Astrocyte (in vitro differentiated cells and primary cell): ENCODE results near the gene MTCH2.

Experiments used
- EZH2 ChIP-seq: IDR thresholded peaks from 2 replicates; pipeline ENCODE4 v1.6.1; 2012; ENCODE audit warnings: mild to moderate bottlenecking, low read length, inconsistent platforms; ENCODE audit not compliant: insufficient read depth
- TF ChIP-seq, protein P1 (sequence below): IDR thresholded peaks from 2 replicates; pipeline ENCODE4 v1.5.1; 2011; ENCODE audit warnings: low read depth, mild to moderate bottlenecking, inconsistent platforms, low read length, moderate library complexity; ENCODE audit not compliant: insufficient read depth

DNA sequence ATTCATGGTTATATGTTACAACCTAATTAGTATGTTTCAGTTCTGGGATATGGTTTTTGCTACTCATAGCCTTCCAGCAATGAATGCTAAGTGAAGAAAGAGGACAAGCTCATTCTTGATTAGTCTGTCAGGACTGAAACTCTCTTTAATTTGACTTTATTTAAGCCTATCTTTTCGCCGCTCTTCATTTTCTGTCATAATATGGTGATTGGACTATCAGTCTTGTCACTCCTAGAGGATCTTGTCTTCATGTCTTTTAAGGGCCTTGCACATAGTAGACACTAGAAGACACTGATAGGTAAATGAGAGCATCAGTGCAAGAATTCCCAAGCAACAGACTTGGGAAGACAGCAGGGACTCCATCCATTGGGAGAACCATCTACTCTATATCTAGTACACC is 18.9 kb upstream of the MTCH2 start:
- TF ChIP-seq, protein P1, sequence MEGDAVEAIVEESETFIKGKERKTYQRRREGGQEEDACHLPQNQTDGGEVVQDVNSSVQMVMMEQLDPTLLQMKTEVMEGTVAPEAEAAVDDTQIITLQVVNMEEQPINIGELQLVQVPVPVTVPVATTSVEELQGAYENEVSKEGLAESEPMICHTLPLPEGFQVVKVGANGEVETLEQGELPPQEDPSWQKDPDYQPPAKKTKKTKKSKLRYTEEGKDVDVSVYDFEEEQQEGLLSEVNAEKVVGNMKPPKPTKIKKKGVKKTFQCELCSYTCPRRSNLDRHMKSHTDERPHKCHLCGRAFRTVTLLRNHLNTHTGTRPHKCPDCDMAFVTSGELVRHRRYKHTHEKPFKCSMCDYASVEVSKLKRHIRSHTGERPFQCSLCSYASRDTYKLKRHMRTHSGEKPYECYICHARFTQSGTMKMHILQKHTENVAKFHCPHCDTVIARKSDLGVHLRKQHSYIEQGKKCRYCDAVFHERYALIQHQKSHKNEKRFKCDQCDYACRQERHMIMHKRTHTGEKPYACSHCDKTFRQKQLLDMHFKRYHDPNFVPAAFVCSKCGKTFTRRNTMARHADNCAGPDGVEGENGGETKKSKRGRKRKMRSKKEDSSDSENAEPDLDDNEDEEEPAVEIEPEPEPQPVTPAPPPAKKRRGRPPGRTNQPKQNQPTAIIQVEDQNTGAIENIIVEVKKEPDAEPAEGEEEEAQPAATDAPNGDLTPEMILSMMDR = no peak
- no peak for TF ChIP-seq EZH2
